Ovary (tissue), 3 donors: Measurements from ENCODE around the gene LONRF2.

Experiments
- POLR2A ChIP-seq: fragments of 450-650 bp; IDR thresholded peaks from one replicate; pipeline ENCODE4 v1.6.1; 2017; ENCODE audit warnings: antibody characterized with exemption, mild to moderate bottlenecking, moderate library complexity
- TF ChIP-seq, protein P1 (sequence below), 3 donors: fragments of 450-650 bp in 2 of 3; fragments of 200-600 bp in 1 of 3; IDR thresholded peaks; one replicate each; pipeline versions ENCODE4 v1.5.1 to v1.8.0; 2016 to 2022; ENCODE audit warnings: antibody characterized with exemption in 3 of 3, mild to moderate bottlenecking in 1 of 3
- donor health status: DM: no; HTN: no; CAD: no.

DNA sequence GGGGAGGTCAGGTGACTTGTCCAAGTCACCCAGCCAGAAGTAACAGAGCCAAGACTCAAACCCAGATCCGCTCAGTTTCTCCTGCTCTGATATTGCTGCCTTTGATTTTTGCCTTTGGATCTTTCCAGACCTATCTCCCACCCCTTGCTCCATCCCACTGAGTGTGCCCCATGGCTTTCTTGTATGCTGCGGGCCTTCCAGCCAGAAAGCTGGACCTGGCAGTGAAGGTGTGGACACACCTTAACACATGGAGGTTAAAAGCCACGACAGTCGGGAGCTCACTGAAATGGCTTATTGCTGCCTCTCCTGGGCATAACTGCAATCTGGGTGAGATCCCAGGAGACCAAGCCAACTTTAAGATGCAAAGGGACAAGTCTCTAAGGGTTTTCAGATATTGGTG lies 86.7 kb downstream of the LONRF2 start:
- TF ChIP-seq, protein P1, sequence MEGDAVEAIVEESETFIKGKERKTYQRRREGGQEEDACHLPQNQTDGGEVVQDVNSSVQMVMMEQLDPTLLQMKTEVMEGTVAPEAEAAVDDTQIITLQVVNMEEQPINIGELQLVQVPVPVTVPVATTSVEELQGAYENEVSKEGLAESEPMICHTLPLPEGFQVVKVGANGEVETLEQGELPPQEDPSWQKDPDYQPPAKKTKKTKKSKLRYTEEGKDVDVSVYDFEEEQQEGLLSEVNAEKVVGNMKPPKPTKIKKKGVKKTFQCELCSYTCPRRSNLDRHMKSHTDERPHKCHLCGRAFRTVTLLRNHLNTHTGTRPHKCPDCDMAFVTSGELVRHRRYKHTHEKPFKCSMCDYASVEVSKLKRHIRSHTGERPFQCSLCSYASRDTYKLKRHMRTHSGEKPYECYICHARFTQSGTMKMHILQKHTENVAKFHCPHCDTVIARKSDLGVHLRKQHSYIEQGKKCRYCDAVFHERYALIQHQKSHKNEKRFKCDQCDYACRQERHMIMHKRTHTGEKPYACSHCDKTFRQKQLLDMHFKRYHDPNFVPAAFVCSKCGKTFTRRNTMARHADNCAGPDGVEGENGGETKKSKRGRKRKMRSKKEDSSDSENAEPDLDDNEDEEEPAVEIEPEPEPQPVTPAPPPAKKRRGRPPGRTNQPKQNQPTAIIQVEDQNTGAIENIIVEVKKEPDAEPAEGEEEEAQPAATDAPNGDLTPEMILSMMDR (IDR thresholded peaks at IDR 0.05), result no peak
- no peak for TF ChIP-seq POLR2A
